Neural progenitor cell (in vitro differentiated cells): ENCODE results near the gene TP53I3.

Source experiments
- EZH2 ChIP-seq: fragments of 200-600 bp; sonication (generic); IDR thresholded peaks from 2 replicates; pipeline ENCODE4 v1.6.1; 2017; ENCODE audit warnings: antibody characterized with exemption, mild to moderate bottlenecking, moderate library complexity
- EZH2phosphoT487 ChIP-seq: fragments of 200-600 bp; sonication (generic); IDR thresholded peaks from 2 replicates; pipeline ENCODE4 v1.6.1; 2017; ENCODE audit warnings: antibody characterized with exemption
- TF ChIP-seq, protein P1 (sequence below): fragments of 200-600 bp; sonication (generic); IDR thresholded peaks from 2 replicates; pipeline ENCODE4 v1.5.1; 2017; ENCODE audit warnings: antibody characterized with exemption, mild to moderate bottlenecking

DNA sequence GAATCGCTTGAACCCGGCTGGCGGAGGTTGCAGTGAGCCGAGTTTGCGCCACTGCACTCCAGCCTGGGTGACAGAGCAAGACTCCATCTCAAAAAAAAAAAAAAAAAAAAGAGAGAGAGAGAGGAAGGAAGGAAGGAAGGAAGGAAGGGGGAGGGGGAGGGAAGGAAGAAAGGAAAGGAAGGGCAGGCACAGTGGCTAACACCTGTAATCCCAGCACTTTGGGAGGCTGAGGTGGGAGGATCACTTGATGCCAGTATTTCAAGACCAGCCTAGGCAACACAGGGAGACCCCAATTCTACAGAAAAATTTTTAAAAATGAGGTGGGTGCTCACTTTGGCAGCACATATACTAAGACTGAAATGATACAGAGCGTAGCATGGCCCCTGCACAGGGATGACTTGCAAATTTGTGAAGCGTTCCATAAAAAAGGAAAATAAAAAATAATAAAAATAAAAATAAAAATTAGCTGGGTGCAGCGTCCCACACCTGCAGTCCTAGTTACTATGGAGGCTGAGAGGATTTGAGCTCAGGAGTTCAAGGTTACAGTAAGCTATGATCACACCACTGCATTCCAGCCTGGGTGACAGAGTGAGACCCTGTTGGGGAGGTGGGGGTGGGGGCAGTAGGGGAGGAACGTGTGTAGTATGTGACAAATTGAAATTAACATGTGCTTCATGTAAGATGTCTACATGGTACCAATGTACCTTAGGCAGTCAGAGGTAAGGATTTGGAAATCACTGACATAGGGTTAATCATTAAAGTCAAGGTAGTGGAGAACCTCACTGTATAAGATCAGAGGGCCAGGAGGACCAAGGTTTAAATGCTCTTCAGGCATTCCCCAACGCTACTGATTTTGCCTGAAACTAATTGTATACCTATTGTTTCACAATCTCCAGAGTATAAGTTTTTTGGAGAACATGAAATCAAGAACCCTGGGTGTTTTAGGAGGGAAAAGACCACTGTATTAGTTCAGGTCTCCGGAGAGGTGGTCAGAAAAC lies 38.8 kb downstream of the TP53I3 start:
- TF ChIP-seq, protein P1, sequence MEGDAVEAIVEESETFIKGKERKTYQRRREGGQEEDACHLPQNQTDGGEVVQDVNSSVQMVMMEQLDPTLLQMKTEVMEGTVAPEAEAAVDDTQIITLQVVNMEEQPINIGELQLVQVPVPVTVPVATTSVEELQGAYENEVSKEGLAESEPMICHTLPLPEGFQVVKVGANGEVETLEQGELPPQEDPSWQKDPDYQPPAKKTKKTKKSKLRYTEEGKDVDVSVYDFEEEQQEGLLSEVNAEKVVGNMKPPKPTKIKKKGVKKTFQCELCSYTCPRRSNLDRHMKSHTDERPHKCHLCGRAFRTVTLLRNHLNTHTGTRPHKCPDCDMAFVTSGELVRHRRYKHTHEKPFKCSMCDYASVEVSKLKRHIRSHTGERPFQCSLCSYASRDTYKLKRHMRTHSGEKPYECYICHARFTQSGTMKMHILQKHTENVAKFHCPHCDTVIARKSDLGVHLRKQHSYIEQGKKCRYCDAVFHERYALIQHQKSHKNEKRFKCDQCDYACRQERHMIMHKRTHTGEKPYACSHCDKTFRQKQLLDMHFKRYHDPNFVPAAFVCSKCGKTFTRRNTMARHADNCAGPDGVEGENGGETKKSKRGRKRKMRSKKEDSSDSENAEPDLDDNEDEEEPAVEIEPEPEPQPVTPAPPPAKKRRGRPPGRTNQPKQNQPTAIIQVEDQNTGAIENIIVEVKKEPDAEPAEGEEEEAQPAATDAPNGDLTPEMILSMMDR, result no peak
- TF ChIP-seq EZH2, result no peak
- TF ChIP-seq EZH2phosphoT487, result no peak
